B cell (primary cell): Measurements from ENCODE around the gene PPARD. TPM values are rescaled to one million over a fixed set of nuclear protein-coding genes. Genes with fewer than 3 reads are reported as not detected.

ENCODE experiments used
- ATAC-seq: fragments of 200-7000 bp; cut with Tn5 transposase; one replicate; pipeline ENCODE4 v1.10.0; 2021; ENCODE audit warnings: low read depth, mild to moderate bottlenecking, moderate number of reproducible peaks, moderate library complexity
- CTCF ChIA-PET: fragments of 350-600 bp; sonication (Branson Sonifier 250); formaldehyde crosslinking; loops from one replicate; lab custom pipeline; 2021; ENCODE audit warnings: antibody characterized with exemption, inconsistent platforms; lab: Charles Lee
- POLR2A ChIA-PET: fragments of 350-600 bp; sonication (Branson Sonifier 250); formaldehyde crosslinking; loops from one replicate; lab custom pipeline; 2021; ENCODE audit warnings: antibody characterized with exemption; lab: Charles Lee
- DNase-seq: peaks from one replicate; pipeline ENCODE4 v3.0.0; 2013
- H2AFZ ChIP-seq: 2 replicates; pipeline ENCODE4 v1.6.1; 2012; ENCODE audit warnings: mild to moderate bottlenecking, low read depth, low read length; ENCODE audit not compliant: insufficient read depth, poor library complexity, severe bottlenecking
- H3K27ac ChIP-seq, 2 donors: 1 replicate in 1 of 2; 2 replicates in 1 of 2; pipeline ENCODE4 v1.5.1; 2012 to 2013; ENCODE audit warnings: low read length in 2 of 2, mild to moderate bottlenecking in 2 of 2, moderate library complexity in 1 of 2
- H3K27me3 ChIP-seq, 4 experiments: fragments of 200-600 bp in 1 of 4; sonication (generic) in 1 of 4; replicated peaks in 1 of 4; 1 replicate in 2 of 4; 2 replicates in 2 of 4; pipeline versions ENCODE4 v1.6.1 to v1.7.0; 2013 to 2016; ENCODE audit warnings: low read length in 3 of 4, mild to moderate bottlenecking in 2 of 4, mixed read lengths in 1 of 4, moderate library complexity in 1 of 4; ENCODE audit not compliant: insufficient read depth in 4 of 4, control insufficient read depth in 3 of 4; ENCODE audit errors: control extremely low read depth in 1 of 4
- H3K36me3 ChIP-seq, 2 experiments: replicated peaks in 1 of 2; 1 replicate in 1 of 2; 2 replicates in 1 of 2; pipeline versions ENCODE4 v1.6.1 to v1.7.1; 2013; ENCODE audit warnings: low read length in 1 of 2; ENCODE audit not compliant: insufficient read depth in 2 of 2, control insufficient read depth in 1 of 2; ENCODE audit errors: control extremely low read depth in 1 of 2, extremely low read depth in 1 of 2
- H3K4me1 ChIP-seq, 2 donors: fragments of 200-600 bp in 1 of 2; sonication (generic) in 1 of 2; 1 replicate in 1 of 2; 2 replicates in 1 of 2; pipeline versions ENCODE4 v1.5.1 to v1.6.1; 2013 to 2017; ENCODE audit warnings: low read length in 2 of 2; ENCODE audit not compliant: control insufficient read depth in 2 of 2, insufficient read depth in 2 of 2
- H3K4me2 ChIP-seq: replicated peaks from 2 replicates; pipeline ENCODE3; 2012; ENCODE audit warnings: mild to moderate bottlenecking, low read depth, low read length; ENCODE audit not compliant: poor library complexity, severe bottlenecking
- H3K4me3 ChIP-seq, 5 experiments: fragments of 200-600 bp in 1 of 5; sonication (generic) in 1 of 5; 1 replicate in 3 of 5; 2 replicates in 2 of 5; pipeline versions ENCODE4 v1.5.1 to v1.7.0; 2011 to 2016; ENCODE audit warnings: low read length in 4 of 5, mild to moderate bottlenecking in 4 of 5, low read depth in 2 of 5, control low read depth in 1 of 5, moderate library complexity in 1 of 5; ENCODE audit not compliant: insufficient read depth in 1 of 5; ENCODE audit errors: control extremely low read depth in 1 of 5, extremely low read depth in 1 of 5
- H3K79me2 ChIP-seq: fragments of 200-600 bp; sonication (generic); one replicate; pipeline ENCODE4 v1.6.0; 2016; ENCODE audit warnings: low read length; ENCODE audit not compliant: control insufficient read depth, insufficient read depth
- H3K9ac ChIP-seq: fragments of 200-600 bp; sonication (generic); 2 replicates; pipeline ENCODE4 v1.6.1; 2017; ENCODE audit warnings: mild to moderate bottlenecking, low read length, moderate library complexity
- H3K9me3 ChIP-seq, 3 donors: one replicate each; pipeline versions ENCODE4 v1.6.1 to v1.7.1; 2013; ENCODE audit warnings: low read length in 2 of 3; ENCODE audit not compliant: control insufficient read depth in 2 of 3, insufficient read depth in 1 of 3; ENCODE audit errors: control extremely low read depth in 1 of 3
- H4K20me1 ChIP-seq: 2 replicates; pipeline ENCODE4 v1.6.0; 2012; ENCODE audit warnings: mild to moderate bottlenecking, low read length; ENCODE audit not compliant: insufficient read depth, control insufficient read depth, poor library complexity, severe bottlenecking
- H3K27ac Mint-ChIP-seq: one replicate; pipeline ENCODE4 v1.8.0; 2021; ENCODE audit warnings: mixed read lengths
- H3K27me3 Mint-ChIP-seq: one replicate; pipeline ENCODE4 v1.8.0; 2021; ENCODE audit warnings: mixed read lengths
- H3K4me1 Mint-ChIP-seq: one replicate; pipeline ENCODE4 v1.8.0; 2021; ENCODE audit warnings: mixed read lengths
- H3K4me3 Mint-ChIP-seq: one replicate; pipeline ENCODE4 v1.8.0; 2021; ENCODE audit warnings: mixed read lengths
- H3K9me3 Mint-ChIP-seq: one replicate; pipeline ENCODE4 v1.8.0; 2022; ENCODE audit warnings: mixed read lengths; ENCODE audit not compliant: insufficient read depth
- CTCF ChIP-seq: fragments of 200-600 bp; IDR thresholded peaks from one replicate; pipeline ENCODE4 v1.8.0; 2022; ENCODE audit warnings: antibody characterized with exemption, mild to moderate bottlenecking
- EZH2 ChIP-seq: IDR thresholded peaks from 2 replicates; pipeline ENCODE4 v1.6.1; 2012; ENCODE audit warnings: borderline replicate concordance, low read depth, mild to moderate bottlenecking, moderate library complexity, low read length; ENCODE audit not compliant: insufficient read depth, poor library complexity, severe bottlenecking
- WGBS: methylation state at CpG from one replicate; pipeline ENCODE4 v1.1.5; 2013; ENCODE audit warnings: missing lambda C conversion rate; ENCODE audit not compliant: insufficient coverage; 5-methylcytosine and 5-hydroxymethylcytosine counted together
- intact Hi-C: fragments of 100-400 bp; cut with micrococcal nuclease; formaldehyde crosslinking; loops from one replicate; pipeline ENCODE4 v1.10.0; 2022
- polyA plus RNA-seq: library from polyadenylated mRNA; depleted of rRNA; stranded (reverse); fragments of >200 nt; gene quantifications from 2 replicates; pipeline ENCODE4 v1.2.3, GENCODE V29; 2012
- total RNA-seq, 2 donors: library from RNA; stranded (reverse); fragments of 120-200 nt in 1 of 2; gene quantifications; 1 replicate in 1 of 2; 2 replicates in 1 of 2; pipeline versions ENCODE4 v1.2.3 to v1.2.4, GENCODE V29; 2013 to 2022

Gene PPARD
- total and polyA plus RNA-seq, 2 donors (not counting 1 experiment from before 2014, with no cell fraction given) = 37.9 to 38.9 TPM

GRCh38 chr6:35426074-35426473, 83.7 kb downstream of the PPARD start:
- Histone ChIP-seq H3K9me3 (peaks cover 2 to 28% (median 25%) of the 10 kb centered on the region in 3 donors), H2AFZ (no peak overlapping the region), H3K36me3 (peaks cover 6 to 51% of the 10 kb centered on the region in 2 experiments), H3K4me1 (peaks cover 6 to 10% of the 10 kb centered on the region in 2 donors), H4K20me1 (no peaks in the 10 kb centered on the region), H3K27me3 (no peaks in the 10 kb centered on the region), H3K79me2 (no peaks in the 10 kb centered on the region), H3K27ac (peak overlapping the region in 1 of 2 donors; percentile 52), H3K4me3 (no peak overlapping the region), H3K9ac (no peak overlapping the region), H3K4me2 (peak overlapping the region; percentile 22)
- no peak overlapping the region for H3K27ac Mint-ChIP-seq
- TF ChIP-seq CTCF (no peak), EZH2 (no peak)
- 49% methylated on average over 7 of the region's 8 CpGs for WGBS
- no peak overlapping the region for H3K4me3 Mint-ChIP-seq
- intact Hi-C loops = no loop called here
- POLR2A ChIA-PET = no interaction called here
- H3K27me3 Mint-ChIP-seq = no peaks in the 10 kb centered on the region
- DNase-seq (no peak), ATAC-seq (no peak)
- CTCF ChIA-PET = interaction anchor here (0.5 kb wide), 1 partner anchor 954 kb away, joined by 3 read pairs; no protein-coding TSS in a partner anchor
- peaks cover 10% of the 10 kb centered on the region for H3K9me3 Mint-ChIP-seq
- H3K4me1 Mint-ChIP-seq = peaks cover 13% of the 10 kb centered on the region

- ChIA-PET CTCF (no interaction called here), POLR2A (no interaction called here)
- no peaks in the 10 kb centered on the region for H3K27me3 Mint-ChIP-seq
- Histone ChIP-seq H3K9ac (no peak overlapping the region), H4K20me1 (no peaks in the 10 kb centered on the region), H3K4me3 (no peak overlapping the region), H3K27me3 (no peaks in the 10 kb centered on the region), H3K9me3 (peaks cover 2 to 28% (median 25%) of the 10 kb centered on the region in 3 donors), H3K79me2 (no peaks in the 10 kb centered on the region), H3K36me3 (peaks cover 1 to 42% of the 10 kb centered on the region in 2 experiments), H3K27ac (no peak overlapping the region), H2AFZ (no peak overlapping the region), H3K4me1 (peaks cover 6 to 10% of the 10 kb centered on the region in 2 donors), H3K4me2 (no peak overlapping the region)
- intact Hi-C loops = no loop called here
- H3K27ac Mint-ChIP-seq = no peak overlapping the region
- H3K9me3 Mint-ChIP-seq = peaks cover 10% of the 10 kb centered on the region
- 96% methylated on average over 5 of the region's 5 CpGs for WGBS
- TF ChIP-seq EZH2 (no peak), CTCF (no peak)
- ATAC-seq (no peak), DNase-seq (no peak)
- H3K4me1 Mint-ChIP-seq = peaks cover 13% of the 10 kb centered on the region
- no peak overlapping the region for H3K4me3 Mint-ChIP-seq
These were observed 85.1 kb downstream of the PPARD start for GRCh38 chr6:35427435-35427834.
